ENCODE measurements around the gene ITM2C.

ITM2C gene

GRCh38 chr2:230865307-230865765, 594 bp downstream of the ITM2C start:
- TF ChIP-seq ZFX (IDR thresholded peaks at IDR 0.05), result no peak
- no peak for TF ChIP-seq CTCF (conservative IDR thresholded peaks at IDR 0.05)
- peak overlapping the region; percentile 78 for H3K27ac ChIP-seq

GRCh38 chr2:230865766-230866755, 1.3 kb downstream of the ITM2C start:
- H3K27ac ChIP-seq, result no peak overlapping the region
- no peak for TF ChIP-seq ZFX (IDR thresholded peaks at IDR 0.05)
- no peak for TF ChIP-seq CTCF (conservative IDR thresholded peaks at IDR 0.05)

- no peak overlapping the region for H3K27ac ChIP-seq
- TF ChIP-seq CTCF (conservative IDR thresholded peaks at IDR 0.05), result no peak
- no peak for TF ChIP-seq ZFX (IDR thresholded peaks at IDR 0.05)
These were observed 2.2 kb downstream of the ITM2C start for GRCh38 chr2:230866756-230867523.

GRCh38 chr2:230868161-230868946, 3.6 kb downstream of the ITM2C start:
- no peak overlapping the region for H3K27ac ChIP-seq
- TF ChIP-seq CTCF (conservative IDR thresholded peaks at IDR 0.05) (no peak), ZFX (IDR thresholded peaks at IDR 0.05) (no peak)

GRCh38 chr2:230868947-230869913, 4.5 kb downstream of the ITM2C start:
- TF ChIP-seq CTCF (conservative IDR thresholded peaks at IDR 0.05) (no peak), ZFX (IDR thresholded peaks at IDR 0.05) (no peak)
- H3K27ac ChIP-seq, result no peak overlapping the region

GRCh38 chr2:230869914-230870543, 5.3 kb downstream of the ITM2C start:
- no peak overlapping the region for H3K27ac ChIP-seq
- TF ChIP-seq ZFX (IDR thresholded peaks at IDR 0.05) (no peak), CTCF (conservative IDR thresholded peaks at IDR 0.05) (no peak)
